Stimulated activated CD4-positive, alpha-beta T cell treated with anti-CD3 and anti-CD28 coated beads, TNF-alpha, amount 100 ng/mL, for 1 hour (primary cell): Measurements from ENCODE around the gene FAM43A.

Experiments used
- DNase-seq, 3 donors: peaks; one replicate each; pipeline ENCODE4 v3.0.0-alpha.2; 2020; ENCODE audit warnings: low read depth in 3 of 3, low spot score in 1 of 3

Gene FAM43A, protein sequence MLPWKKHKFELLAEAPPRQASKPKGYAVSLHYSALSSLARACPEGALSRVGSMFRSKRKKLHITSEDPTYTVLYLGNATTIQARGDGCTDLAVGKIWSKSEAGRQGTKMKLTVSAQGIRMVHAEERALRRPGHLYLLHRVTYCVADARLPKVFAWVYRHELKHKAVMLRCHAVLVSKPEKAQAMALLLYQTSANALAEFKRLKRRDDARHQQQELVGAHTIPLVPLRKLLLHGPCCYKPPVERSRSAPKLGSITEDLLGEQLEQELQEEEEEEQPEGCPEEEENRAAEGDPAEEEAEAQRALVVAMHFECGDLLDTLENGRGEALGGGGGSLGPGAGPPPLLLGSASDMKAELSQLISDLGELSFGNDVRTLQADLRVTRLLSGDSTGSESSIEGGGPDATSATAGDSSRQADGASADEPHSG

DNA sequence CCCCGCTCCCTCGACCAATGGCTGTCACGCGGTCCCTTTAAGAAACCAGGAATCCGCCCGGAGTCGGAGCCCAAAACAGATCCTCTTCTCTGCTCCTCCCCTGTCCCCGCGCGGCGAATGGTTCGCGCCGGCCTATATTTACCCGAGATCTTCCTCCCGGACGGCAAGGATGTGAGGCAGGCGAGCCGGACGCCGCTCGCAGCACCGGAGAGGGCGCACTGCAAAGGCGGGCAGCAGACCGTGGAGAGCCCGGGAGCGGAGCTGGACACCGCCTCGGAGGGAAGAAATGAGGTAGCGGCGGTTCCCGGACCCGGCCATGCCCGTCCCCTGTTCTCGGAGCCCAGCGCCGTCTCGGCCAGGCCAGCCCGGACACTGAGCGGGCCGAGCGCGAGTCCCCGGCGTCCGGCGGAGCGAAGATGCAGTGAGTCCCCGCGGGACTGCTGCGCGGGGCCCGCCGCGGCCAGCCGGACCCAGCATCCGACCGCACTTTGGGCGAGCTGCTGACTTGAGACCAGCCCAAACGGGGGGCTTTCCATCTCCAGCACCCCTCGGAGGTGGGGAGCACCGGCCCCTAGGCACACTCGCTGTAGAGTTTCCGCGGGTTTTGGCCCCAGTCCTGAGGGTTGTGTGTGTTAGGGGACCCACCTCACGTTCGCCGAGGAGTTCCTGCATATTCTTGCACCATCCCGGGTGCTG lies at the start of gene FAM43A:
Gene FAM43A, plus strand, starts transcription at position 166 of the 696 bp plus-strand sequence. CDS start 944 bp downstream, outside the sequence.
- DNase-seq = peak; percentile 27 to 65 (median 59)

- no peak for DNase-seq
Measured at GRCh38 chr3:194637066-194637465, 48.6 kb upstream of the FAM43A start.

DNA sequence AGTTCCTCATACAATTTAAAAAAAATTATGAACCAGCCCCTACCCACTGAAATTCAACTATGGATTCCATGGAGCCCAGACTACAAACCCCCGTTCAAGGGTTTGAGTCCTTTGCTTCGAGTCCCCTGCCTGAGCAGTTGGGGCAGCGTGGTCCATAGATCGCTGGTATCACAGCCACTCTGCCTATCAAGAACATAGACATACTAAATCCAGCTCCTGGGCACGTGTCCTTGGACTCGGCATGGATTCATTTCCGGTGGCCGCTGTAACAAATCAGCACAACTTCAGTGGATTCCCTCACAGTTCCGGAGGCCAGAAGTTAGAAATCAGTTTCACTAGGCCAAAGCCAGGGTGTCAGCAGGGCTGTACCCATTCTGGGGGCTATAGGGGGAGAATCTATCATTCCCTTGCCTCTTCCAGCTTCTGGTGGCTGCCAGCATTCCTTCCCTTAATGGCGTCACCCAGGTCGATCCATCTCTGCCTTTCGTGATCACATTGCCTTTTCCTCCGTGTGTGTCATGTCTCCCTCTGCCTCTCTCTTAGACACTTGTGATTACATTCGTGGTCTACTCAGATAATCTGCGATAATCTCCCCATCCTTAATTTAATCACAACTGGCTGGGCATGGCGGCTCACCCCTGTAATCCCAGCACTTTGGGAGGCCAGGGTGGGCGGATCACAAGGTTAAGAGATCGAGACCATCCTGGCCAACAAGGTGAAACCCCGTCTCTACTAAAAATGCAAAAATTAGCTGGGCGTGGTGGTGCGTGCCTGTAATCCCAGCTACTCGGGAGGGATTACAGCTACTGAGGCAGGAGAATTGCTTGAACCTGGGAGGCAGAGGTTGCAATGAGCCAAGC lies 47.9 kb upstream of the FAM43A start:
- no peak for DNase-seq

GRCh38 chr3:194638991-194639605 lies 46.6 kb upstream of the FAM43A start:
- no peak for DNase-seq

GRCh38 chr3:194640829-194641228 lies 44.9 kb upstream of the FAM43A start:
- no peak for DNase-seq

- no peak for DNase-seq
Measured at GRCh38 chr3:194642769-194643168, 42.9 kb upstream of the FAM43A start.

DNA sequence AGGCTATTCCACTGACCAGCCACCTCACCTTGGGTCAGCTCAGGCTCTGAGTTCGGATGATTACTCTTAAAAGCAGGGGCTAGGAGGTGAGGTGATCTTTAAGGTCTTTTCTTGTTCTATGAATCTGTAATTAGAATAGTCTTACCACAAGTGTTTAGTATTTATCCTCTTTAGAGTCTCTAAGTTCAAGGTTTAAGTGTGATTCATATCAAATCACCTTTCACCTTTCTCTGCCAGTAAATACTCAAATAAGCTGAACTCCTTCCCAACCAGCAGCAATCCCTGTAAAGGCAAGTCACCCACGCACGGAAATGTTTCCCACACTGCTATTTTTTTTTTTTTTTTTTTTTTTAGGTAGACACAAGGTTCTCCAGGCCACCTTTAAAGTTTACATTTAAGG lies 37.9 kb upstream of the FAM43A start:
- no peak for DNase-seq

DNA sequence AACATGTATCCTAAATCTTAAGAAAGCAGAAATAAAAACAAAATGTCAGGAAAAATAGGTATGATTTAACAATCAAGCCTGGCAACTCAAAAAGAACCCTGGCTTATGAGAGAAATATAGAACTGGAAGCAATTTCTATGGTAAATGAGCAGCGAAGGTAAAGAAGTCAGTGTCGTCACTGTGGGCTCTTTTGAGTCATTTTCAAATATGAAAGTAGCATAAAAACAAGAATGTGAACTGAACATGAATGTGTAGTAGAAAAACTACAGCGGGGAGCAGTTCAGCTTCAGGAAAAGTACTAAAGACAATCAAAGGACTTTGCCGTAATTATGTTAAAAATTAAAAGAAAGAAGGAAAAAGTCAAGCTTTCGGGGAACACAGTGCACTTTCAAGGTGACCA lies 31.2 kb upstream of the FAM43A start:
- DNase-seq = no peak

- DNase-seq = no peak
Measured at GRCh38 chr3:194657439-194657838, 28.2 kb upstream of the FAM43A start.

DNA sequence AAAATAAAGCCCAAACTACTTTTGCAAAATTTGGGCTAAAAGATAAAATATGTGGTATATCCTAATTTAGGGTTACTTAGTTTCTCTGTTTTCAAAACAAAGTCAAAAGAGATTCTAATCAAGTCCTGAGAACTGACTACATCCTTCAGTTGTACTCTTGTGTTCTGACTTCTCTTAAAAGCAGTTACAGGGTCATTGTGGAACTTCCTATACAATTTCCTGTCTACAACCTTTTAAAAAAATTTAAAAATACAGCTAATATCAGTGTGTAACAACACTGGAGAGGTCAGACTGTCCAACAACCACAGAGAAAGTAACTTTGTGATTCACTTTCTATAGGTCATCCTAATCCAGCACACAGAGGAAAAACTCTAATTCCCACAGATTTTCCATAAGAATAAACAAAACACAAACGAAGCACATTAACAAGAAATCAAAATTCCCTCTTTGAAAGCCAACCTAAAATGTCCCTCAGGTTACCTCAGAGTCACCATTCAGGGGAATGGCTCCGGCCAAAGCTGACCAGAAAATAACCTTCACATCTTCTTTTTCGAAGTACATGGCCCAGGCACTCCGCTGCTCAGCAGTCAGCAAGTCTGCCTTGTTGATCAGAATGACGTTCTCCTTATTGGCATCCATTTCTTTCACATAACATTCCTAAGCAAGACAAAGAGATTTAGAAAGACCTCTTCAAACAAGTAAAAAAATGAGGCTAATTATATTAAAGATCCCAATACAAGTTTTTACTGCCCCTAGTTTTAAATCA lies 27.0 kb upstream of the FAM43A start:
- no peak for DNase-seq

DNA sequence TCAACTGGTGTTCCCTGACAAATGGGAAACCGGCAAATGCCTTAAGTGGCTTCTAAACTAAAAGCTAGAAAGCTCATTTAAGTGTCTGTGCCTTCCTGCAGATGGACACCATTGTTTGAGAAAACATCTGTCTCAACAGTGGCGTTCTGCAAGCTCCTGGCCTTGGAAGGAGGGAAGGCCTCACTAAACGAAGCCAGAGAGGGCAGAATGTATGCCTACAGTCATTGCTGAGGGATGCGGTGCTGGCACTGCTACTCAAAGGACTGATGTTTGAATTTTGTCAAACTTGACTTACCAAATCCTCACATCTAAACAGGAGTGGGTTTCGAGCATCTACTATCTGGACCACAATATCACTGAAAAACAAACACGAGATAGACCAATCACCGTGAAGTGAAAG lies 25.9 kb upstream of the FAM43A start:
- no peak for DNase-seq

- DNase-seq = no peak
Measured at GRCh38 chr3:194661374-194661773, 24.3 kb upstream of the FAM43A start.

- DNase-seq = no peak
Measured at GRCh38 chr3:194661946-194662345, 23.7 kb upstream of the FAM43A start.

- no peak for DNase-seq
Measured at GRCh38 chr3:194664857-194665256, 20.8 kb upstream of the FAM43A start.

DNA sequence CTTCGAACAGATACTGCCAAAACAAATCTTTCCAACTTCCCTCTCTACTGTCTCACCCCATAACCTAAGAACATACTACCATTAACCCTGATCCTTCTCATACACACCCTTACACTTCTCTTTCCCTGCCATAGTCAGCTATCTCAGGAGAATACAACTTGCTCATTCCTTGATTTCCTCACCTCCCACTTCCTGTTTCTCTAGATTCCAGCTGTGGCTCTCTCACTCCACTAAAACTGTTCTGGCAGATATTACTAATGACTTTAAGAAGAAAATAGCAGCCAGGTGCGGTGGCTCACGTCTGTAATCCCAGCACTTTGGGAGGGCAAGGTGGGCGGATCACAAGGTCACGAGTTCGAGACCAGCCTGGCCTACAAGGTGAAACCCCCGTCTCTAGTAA lies 18.3 kb upstream of the FAM43A start:
- DNase-seq = no peak

- DNase-seq = no peak
Measured at GRCh38 chr3:194671511-194671899, 14.2 kb upstream of the FAM43A start.

DNA sequence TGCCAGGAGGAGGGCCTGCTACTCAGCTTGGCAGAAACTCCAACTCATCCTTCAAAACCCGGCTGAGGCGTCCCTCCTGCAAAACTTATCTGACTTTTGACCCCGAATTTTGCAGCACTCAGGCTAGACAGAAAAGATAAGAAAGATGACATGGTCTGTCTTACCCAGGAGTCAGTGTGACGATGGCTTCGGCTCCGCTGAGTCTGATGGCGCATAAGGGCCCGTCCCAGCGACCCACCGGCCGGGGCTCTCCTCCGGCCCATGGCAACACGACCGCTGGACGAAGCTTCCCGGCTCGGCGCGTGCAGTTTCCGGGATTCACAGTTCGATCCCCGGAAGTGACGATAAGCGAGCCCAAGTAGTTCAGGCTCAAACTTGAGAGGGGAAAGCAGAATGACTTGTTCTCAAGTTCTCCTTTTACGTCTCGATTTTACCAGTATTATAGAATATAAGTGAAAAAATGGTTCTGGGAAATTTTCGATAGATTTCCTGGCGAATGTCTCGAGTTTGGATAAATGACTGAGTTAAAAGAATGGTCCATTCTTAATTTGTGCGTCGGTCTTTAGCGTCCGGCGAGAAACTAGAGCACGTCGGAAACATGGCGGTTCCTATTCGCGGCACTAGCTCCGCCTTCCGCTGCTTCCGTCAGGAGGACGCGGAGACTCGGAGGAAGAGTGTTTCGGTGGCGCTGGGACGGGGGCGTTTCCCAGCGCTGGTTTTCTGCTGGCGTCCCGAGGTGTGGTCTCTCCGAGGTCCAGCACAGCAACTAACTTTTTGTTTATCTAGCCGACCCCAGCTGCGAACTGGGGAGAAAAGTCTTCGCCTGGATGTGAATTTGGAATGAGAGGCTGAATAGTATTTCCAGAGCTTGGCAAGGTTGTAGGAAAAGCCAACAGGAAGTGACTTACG lies 13.5 kb upstream of the FAM43A start, which contains the start of gene LSG1:
Gene LSG1, minus strand, starts transcription at position 292 of the 909 bp plus-strand sequence. Its CDS starts 29 bp downstream, at position 263.
- DNase-seq = peak; percentile 59 to 78 (median 77)

- no peak for DNase-seq
Measured at GRCh38 chr3:194672876-194673275, 12.8 kb upstream of the FAM43A start.

DNA sequence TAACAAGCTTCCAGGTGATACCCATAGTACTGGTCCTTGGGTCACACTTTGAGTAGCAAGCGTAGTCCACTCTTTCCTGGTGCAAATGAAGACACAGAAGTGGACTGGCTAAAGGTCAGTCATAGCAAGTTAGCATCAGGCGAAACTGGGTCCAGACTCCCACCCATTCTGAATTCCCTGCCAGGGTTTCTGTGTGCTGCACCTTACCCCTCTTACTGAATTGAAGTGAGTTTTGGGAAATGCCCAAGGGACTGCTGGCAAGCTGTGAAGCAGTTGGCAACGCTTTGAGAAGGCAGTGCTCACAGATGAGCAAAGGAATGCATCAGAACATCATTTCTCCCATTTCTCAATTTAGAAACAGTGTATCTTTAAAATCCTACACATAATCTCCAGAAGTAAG lies 11.9 kb upstream of the FAM43A start:
- DNase-seq = no peak
